Measurements from ENCODE around the gene SV2C.
"Not testable (repeated sequence)": the region's sequence is repeated elsewhere in the genome, so short reads cannot be mapped to it uniquely, and the experiment has no call there.

Gene SV2C

DNA sequence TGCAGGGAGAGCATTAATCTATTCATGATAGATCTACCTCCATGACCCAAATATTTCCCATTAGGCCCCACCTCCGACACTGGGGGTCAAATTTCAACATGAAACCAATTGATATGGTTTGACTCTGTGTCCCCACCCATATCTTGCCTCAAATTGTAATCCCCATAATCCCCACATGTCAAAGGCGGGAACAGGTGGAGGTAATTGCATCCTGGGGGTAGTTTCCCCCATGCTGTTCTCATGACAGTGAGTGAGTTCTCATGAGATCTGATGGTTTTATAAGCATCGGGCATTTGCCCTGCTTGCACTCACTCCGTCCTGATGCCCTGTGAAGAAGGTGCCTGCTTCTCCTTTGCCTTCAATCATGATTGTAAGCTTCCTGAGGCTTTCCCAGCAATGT is 153.5 kb downstream of the SV2C start:
- H3K27ac ChIP-seq = no peak overlapping the region
- TF ChIP-seq, protein P1, sequence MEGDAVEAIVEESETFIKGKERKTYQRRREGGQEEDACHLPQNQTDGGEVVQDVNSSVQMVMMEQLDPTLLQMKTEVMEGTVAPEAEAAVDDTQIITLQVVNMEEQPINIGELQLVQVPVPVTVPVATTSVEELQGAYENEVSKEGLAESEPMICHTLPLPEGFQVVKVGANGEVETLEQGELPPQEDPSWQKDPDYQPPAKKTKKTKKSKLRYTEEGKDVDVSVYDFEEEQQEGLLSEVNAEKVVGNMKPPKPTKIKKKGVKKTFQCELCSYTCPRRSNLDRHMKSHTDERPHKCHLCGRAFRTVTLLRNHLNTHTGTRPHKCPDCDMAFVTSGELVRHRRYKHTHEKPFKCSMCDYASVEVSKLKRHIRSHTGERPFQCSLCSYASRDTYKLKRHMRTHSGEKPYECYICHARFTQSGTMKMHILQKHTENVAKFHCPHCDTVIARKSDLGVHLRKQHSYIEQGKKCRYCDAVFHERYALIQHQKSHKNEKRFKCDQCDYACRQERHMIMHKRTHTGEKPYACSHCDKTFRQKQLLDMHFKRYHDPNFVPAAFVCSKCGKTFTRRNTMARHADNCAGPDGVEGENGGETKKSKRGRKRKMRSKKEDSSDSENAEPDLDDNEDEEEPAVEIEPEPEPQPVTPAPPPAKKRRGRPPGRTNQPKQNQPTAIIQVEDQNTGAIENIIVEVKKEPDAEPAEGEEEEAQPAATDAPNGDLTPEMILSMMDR (conservative IDR thresholded peaks at IDR 0.05) = no peak
- no peak for TF ChIP-seq ZFX (IDR thresholded peaks at IDR 0.05)

DNA sequence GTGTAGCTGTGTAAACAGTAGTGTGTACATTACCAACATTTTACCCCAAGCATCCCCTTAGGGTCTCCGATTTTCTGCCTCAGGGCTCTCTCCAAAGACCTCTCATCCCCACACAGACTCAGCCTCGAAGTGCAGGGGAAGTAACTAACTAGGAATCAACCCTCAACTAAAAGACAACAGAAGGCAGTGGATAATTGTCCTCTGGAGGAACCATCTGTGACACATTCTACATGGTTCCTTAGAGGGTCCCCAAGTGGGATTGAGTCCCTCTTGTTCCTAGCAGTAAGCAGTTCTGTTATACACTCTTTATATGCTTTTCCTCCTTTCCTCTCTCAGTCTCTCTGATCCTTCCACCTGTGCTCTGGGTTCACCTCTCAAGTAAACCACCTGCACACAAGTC is 157.2 kb downstream of the SV2C start:
- TF ChIP-seq ZFX (IDR thresholded peaks at IDR 0.05) = no peak
- TF ChIP-seq, protein P1 (conservative IDR thresholded peaks at IDR 0.05) = no peak
- no peak overlapping the region for H3K27ac ChIP-seq

DNA sequence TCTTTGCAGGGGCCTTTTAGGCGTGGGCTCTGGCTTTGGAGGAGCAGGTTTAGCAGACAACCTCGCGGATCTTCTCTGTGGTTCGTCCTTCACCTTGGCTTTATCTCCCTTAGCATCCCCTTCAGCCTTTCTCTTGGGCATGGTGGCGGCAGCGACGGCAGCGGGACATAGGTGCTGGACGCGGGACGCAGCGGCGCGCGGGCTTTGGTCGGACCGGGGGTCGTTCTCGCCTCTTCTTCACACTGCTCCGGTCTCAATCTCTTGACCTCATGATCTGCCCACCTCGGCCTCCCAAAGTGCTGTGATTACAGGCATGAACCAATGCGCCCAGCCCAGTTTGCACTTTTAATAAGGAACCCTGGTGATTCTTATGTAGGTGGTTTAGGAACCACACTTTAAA is 159.0 kb downstream of the SV2C start:
- not testable (repeated sequence) for H3K27ac ChIP-seq

DNA sequence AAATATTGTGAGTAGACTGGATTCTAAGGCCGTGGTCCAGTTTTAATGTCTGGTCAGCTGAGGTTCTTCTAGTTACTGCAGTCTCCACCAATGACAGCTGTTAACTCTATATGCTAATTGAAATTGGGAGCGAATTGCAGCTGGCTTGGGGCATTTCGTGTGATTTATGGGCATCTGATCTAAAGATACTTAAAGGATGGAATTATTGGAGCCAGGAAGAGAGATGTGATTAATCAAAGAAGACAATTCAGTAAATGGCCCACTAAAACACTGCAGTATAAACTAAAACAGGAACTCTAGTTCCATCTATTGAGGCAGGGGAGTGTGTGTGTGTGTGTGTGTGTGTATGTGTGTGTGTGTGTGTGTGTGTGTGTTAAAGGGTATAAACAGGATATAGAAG is 162.4 kb downstream of the SV2C start:
- H3K27ac ChIP-seq = no peak overlapping the region
- TF ChIP-seq ZFX (IDR thresholded peaks at IDR 0.05) = no peak
- TF ChIP-seq, protein P1 (conservative IDR thresholded peaks at IDR 0.05) = no peak

DNA sequence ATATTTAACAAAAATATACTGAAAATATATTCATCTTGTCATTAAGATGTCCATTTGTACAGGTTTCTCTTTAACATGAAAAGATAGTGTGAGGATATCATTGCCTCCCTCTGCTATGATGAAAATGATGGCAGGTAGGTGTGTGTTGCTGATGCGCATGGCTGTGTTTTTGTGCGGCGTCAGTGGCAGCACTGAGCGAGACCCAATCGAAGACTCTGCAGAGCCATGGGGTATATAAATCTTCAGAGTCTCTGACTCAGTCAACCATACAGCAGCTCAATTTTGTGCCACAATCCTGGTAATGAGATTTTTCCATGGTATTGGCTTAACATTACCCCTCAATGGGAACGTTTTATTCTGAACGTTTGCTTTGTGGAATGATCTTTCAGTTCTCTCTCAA is 166.4 kb downstream of the SV2C start:
- TF ChIP-seq ZFX (IDR thresholded peaks at IDR 0.05) = no peak
- TF ChIP-seq, protein P1 (conservative IDR thresholded peaks at IDR 0.05) = no peak
- H3K27ac ChIP-seq = no peak overlapping the region

DNA sequence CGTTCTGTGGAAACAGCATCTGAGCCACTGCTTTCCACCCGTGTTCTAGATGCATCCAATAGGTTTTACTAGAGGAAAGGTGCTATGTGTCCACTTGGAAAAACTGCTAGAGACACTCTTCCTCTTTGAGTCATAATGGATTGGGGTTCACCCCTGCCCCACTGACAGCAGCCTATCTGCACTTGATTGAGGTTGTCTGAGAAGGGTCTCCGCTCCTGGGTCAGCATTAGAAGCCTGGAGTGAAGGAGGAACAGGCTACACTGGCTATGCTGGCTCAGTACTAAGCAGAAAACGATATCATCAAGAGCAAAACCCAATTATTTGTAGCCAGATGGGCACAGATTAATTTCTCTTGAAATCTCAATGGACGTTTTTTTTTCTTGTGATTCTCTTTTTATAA is 167.3 kb downstream of the SV2C start:
- no peak overlapping the region for H3K27ac ChIP-seq
- TF ChIP-seq ZFX (IDR thresholded peaks at IDR 0.05) = no peak
- TF ChIP-seq, protein P1 (conservative IDR thresholded peaks at IDR 0.05) = no peak

DNA sequence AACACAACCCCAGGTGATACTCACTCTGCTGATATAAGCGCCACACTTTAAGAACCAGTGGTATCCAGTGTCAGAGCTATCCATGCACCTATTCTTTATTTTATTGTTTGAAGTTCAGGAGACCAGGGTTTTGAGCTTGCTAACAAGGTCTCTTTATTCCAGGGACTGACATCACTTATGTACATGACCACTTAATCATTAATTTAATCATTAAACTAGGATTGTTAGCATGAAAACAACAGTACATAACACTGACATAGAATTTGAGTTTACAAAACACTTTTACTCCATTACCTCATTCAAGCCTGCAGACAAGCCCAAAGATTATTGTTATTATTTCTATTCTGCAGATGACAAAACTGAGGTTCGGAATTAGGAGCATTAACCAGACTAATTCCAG is 168.5 kb downstream of the SV2C start:
- TF ChIP-seq, protein P1 (conservative IDR thresholded peaks at IDR 0.05) = no peak
- no peak for TF ChIP-seq ZFX (IDR thresholded peaks at IDR 0.05)
- H3K27ac ChIP-seq = no peak overlapping the region

DNA sequence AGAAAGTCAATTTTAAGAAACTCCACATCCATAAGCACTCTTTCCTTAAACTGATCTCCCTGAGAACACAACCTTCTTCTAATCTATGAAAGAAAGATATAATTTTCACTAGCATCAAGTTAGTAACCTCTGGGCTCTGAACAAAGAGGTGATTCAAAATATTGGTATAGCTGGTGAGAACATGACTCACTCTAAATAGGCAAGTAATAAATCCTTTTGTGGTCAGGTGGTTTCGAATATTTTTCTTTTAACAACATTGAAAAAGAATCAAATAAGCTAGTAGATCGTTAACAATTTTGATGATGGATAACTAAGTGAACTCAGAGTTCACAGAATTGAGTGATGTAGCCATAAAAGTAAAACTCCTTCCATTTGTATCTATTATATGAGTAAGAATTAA is 169.3 kb downstream of the SV2C start:
- no peak for TF ChIP-seq ZFX (IDR thresholded peaks at IDR 0.05)
- TF ChIP-seq, protein P1 (conservative IDR thresholded peaks at IDR 0.05) = no peak

More for the DNA sequence above, 169.3 kb downstream of the SV2C start:
- no peak overlapping the region for H3K27ac ChIP-seq
